ENCODE measurements around the gene NOD2.

Gene NOD2

GRCh38 chr16:50718061-50718760, 24.8 kb downstream of the NOD2 start:
- peak; percentile 26 for DNase-seq

DNA sequence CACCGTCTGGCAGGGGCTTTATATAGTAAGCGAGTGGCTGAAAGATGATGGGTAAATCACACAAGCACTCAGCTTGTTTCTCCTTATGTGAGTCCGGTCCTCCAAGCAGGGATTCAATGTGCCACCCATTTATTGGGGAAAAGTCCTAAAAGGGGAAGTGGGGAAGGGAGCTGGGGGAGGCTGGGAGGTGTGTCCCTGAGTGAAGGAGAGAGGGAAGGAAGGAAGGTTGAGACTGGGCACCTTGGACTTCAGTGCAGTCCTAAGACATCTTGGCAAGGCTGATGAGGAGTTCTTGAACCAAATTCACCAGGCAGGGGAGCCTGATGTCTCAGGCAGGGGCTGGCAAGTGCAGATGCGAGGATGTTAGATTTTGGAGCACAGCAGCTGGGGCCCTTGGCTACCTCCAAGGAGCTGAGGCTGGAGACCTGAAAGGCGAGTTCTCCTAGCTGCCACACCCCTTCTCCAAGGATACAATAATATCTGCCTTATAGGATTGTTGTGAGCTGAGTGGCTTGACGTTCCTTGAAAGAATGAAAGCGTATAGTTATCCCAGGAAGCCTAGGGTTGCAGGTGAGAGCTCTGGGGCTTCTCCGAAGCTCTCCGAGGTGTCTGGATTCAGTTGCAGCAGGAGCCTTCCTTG, 25.5 kb downstream of the NOD2 start:
- DNase-seq: no peak

DNA sequence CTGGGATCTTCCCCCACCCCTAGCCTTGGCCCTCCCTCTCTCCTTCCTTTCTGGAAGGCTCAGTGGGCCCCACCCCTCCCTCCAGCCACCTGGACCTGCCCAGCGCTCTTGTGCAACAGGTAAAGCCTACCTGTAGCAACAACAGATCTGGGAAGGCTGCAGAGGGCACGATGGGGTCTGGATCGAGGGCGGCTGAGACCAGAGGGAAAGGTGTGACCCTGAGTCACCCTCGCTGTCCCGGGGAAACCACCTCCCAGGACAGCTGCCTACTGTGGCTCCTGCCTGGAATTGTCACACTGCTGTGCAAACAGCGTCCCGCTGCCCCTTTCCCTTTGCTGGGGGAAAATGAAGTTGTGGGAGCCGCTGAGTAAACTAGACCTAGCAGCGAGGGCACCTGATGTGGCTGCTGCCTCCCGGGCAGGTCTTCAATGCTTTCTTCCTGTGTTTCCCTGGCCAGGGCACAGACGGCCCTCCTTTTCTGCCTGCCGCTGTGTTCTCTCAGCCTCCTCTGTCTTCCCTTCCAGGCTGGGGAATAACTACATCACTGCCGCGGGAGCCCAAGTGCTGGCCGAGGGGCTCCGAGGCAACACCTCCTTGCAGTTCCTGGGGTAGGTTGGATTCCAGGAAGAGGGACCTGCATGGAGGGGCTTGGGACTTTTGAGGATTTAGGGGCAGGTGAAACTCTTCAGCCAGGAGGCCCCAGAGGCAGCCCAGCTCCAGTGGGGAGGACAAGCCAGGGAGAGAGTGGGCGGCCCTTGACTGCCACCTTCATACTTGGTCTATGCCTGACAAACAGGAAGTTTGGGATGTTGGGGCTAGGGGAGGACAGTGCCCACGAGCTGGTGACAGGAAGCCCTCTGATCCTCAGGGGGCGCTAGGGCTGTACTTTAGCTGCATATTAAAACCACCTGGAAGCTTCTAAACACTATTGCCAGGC, 26.3 kb downstream of the NOD2 start:
- no peak for DNase-seq

GRCh38 chr16:50721549-50722404, 28.4 kb downstream of the NOD2 start:
- DNase-seq: no peak

GRCh38 chr16:50722405-50722737, 29.0 kb downstream of the NOD2 start:
- no peak for DNase-seq

DNA sequence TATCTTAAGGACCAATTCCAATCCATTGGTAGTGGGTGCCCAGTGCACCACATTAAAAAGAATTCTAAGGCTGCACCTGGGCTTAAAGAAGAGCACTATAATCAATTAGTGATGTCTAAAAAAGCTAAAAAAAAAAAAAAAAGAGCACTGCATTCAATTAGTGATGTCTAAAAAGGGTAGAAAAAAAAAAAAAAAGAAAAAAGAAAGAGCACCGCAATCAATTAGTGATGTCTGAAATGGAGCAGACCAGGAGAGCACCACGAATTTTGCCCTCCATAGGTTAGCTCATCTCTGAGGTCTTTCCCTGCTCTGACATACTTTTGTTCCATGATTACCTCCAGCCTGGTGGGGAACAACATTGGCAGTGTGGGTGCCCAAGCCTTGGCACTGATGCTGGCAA, 29.6 kb downstream of the NOD2 start:
- no peak for DNase-seq

GRCh38 chr16:50724306-50724705, 30.9 kb downstream of the NOD2 start:
- no peak for DNase-seq

DNA sequence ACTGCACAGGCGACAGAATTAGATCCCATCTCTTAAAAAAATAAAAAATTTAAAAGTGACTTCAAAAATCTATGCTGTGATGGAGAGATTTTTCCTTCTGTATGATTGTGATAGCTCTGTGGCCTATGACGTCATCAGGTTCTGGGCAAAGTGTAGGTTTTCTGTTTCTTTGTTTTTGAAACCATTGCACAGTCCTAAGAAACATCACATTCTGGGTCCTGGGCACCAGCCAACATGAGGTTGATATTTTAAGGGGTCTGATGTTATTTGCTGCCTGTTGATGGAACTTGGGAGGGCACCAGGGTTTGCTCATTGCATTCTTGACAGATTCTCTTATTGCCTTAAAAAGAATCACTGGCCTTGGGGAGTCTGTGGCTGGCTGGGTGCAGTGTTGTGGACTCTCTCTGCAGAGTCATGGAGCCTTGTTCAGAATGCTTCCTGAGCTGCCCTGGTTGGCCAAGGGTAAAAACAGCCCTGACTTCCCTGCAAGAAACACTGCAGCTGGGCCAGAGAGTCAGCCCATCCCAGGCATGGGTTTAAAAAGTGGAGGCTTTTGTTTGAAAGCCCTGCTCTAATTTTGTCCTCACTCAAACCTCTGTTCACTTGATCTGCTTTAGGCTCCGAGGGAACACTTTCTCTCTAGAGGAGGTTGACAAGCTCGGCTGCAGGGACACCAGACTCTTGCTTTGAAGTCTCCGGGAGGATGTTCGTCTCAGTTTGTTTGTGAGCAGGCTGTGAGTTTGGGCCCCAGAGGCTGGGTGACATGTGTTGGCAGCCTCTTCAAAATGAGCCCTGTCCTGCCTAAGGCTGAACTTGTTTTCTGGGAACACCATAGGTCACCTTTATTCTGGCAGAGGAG, 38.0 kb downstream of the NOD2 start:
- no peak for DNase-seq

- DNase-seq: no peak
These were observed 38.8 kb downstream of the NOD2 start for GRCh38 chr16:50731989-50732832.

DNA sequence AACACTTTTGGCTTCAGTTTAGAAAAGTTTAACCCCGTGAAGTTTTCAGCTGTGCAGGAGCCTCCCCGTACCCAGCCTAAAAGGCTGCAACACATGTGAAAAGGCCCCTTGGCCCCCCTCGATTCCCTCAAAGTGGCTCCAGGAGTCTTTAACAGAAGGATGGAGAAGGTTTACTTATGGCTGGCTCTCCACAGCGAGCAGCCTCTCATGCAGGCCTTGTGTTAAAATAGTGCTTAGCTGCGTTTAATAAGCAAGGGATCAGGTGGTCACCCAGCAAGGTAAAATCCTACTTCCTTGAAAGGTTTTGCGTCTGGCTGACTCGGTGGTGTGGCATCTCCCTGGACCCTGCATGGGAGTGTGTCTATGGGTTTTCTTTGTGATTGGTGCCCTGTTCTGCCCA, 40.1 kb downstream of the NOD2 start:
- DNase-seq: no peak

DNA sequence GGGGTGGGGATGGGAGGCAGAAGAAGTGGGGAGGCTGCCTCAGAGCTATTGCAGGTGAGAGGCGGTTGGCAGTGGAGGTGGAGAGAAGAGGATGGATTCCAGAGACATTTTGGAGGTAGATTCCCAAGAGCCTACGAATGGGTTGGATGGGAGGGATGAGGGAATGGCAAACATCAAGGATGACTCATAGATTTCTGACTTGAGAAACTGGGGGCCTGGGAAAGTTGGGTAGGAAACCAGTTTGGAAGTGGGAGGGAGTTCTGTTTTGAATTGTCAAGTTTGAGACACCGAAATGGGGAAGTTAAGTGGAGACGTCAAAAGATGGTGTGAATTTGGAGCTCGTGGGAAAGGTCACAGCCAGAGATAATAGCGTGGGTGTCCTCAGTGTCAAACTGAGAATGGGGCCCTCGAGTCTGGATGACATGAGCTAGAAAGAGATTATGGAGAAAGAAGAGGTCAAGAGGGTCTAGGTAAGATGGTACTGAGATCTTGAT, 42.3 kb downstream of the NOD2 start:
- no peak for DNase-seq

- no peak for DNase-seq
These were observed 43.0 kb downstream of the NOD2 start for GRCh38 chr16:50736448-50736847.

- DNase-seq: peak; percentile 21
These were observed 44.1 kb downstream of the NOD2 start for GRCh38 chr16:50737420-50737959.

- no peak for DNase-seq
These were observed 45.6 kb downstream of the NOD2 start for GRCh38 chr16:50739031-50739430.

GRCh38 chr16:50740736-50741135, 47.3 kb downstream of the NOD2 start:
- no peak for DNase-seq

DNA sequence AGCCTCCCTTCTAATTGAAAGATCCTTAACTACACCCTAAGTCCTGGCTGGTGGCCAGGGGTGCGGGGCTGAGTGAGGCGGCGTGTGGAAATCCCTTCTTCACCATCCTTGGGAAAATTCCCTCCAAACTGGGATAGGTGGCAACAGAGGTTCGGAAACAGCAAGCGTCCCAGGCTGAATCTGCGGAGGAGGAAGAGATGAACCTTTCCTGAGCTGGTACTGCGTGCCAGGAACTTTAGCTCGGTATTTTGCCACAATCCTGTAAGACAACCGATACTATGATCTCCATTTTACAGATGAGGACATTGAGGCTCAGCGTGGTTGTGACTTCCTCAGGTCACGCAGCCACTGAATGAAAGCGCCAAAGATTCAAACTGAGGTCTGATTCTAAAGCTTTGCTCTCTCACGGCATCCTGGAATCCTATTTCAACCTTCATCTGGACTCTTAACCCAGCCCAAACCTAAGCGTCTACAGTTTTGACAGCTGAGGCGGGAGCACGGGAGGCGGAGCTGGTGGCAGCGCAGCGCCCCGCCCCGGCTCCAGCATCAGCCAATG, 47.9 kb downstream of the NOD2 start:
- peak; percentile 11 for DNase-seq

- DNase-seq: peak; percentile 100
These were observed 48.6 kb downstream of the NOD2 start, which contains the start of gene CYLD for GRCh38 chr16:50741781-50742575. CYLD (plus strand) TSS chr16:50742086; CDS start chr16:50749699, 7,613 bp downstream.

DNA sequence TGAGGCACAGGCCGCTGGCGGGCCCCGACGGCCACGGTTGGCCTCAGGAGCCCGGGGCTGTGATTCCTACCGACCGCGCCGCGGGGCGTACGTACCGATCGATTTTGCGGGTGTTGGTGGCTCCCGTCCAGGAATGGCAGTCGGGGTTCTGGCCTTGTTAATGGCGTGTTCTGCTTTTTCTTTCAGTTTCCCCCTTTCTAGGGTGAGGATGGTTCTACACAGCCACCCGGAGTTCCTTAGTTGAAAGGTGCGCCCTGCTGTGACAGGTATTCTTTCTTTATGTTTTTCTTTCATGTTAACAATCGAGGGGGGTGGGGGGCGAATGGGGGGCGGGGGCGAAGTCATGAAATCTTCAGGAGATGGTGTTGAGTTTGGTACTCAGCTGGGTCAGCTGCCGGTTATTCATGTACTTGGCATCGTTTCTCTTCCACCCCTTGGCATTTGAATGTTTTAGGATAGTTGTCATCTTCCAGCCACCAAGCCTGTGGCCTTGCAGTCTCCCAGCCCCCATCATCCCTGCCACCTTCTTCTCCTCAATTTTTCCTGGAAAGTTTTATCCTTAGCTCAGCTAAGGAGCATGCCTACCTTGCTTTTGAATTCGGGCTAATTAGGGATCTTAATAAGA, 49.3 kb downstream of the NOD2 start:
- DNase-seq: peak; percentile 51

Data from fibroblast of skin of scalp (primary cell).